GM18873 (cell line): ENCODE results near the gene ZFP36L1.
"Not testable (repeated sequence)": the region's sequence is repeated elsewhere in the genome, so short reads cannot be mapped to it uniquely, and the experiment has no call there.

Experiments used
- ATAC-seq: cut with Tn5 transposase; IDR thresholded peaks from one replicate; pipeline ENCODE4 v1.9.1; 2021; ENCODE audit warnings: mild to moderate bottlenecking, moderate library complexity, moderate number of reproducible peaks; ENCODE audit not compliant: unreplicated experiment, low FRiP score

The ZFP36L1 gene

GRCh38 chr14:68768316-68768715, 24.6 kb downstream of the ZFP36L1 start:
- ATAC-seq: no peak

GRCh38 chr14:68767248-68767645, 25.6 kb downstream of the ZFP36L1 start:
- no peak for ATAC-seq

GRCh38 chr14:68766299-68767247, 26.3 kb downstream of the ZFP36L1 start:
- ATAC-seq: no peak

GRCh38 chr14:68763843-68764242, 29.0 kb downstream of the ZFP36L1 start:
- not testable (repeated sequence) for ATAC-seq

- ATAC-seq: no peak
Measured at GRCh38 chr14:68762953-68763764, 29.7 kb downstream of the ZFP36L1 start.

GRCh38 chr14:68761391-68761790, 31.5 kb downstream of the ZFP36L1 start:
- no peak for ATAC-seq

GRCh38 chr14:68760761-68761160, 32.1 kb downstream of the ZFP36L1 start:
- no peak for ATAC-seq

GRCh38 chr14:68759937-68760336, 32.9 kb downstream of the ZFP36L1 start:
- ATAC-seq: no peak

GRCh38 chr14:68759017-68759560, 33.8 kb downstream of the ZFP36L1 start:
- ATAC-seq: no peak

- no peak for ATAC-seq
Measured at GRCh38 chr14:68758301-68758700, 34.6 kb downstream of the ZFP36L1 start.

- no peak for ATAC-seq
Measured at GRCh38 chr14:68757618-68758081, 35.2 kb downstream of the ZFP36L1 start.

GRCh38 chr14:68756734-68757133, 36.1 kb downstream of the ZFP36L1 start:
- no peak for ATAC-seq

GRCh38 chr14:68756000-68756481, 36.8 kb downstream of the ZFP36L1 start:
- ATAC-seq: no peak

- no peak for ATAC-seq
Measured at GRCh38 chr14:68755016-68755353, 37.9 kb downstream of the ZFP36L1 start.

- no peak for ATAC-seq
Measured at GRCh38 chr14:68753690-68754089, 39.2 kb downstream of the ZFP36L1 start.

GRCh38 chr14:68752271-68753006, 40.4 kb downstream of the ZFP36L1 start:
- ATAC-seq: no peak

GRCh38 chr14:68749487-68750475, 43.1 kb downstream of the ZFP36L1 start:
- no peak for ATAC-seq

GRCh38 chr14:68748691-68749090, 44.2 kb downstream of the ZFP36L1 start:
- ATAC-seq: no peak

- ATAC-seq: no peak
Measured at GRCh38 chr14:68748260-68748659, 44.6 kb downstream of the ZFP36L1 start.
